Calu3 (cell line): ENCODE measurements around the gene PTPRE. TPM values are rescaled to one million over a fixed set of nuclear protein-coding genes. Genes with fewer than 3 reads are reported as not detected.

ENCODE experiments used
- BruUV-seq: library from RNA; stranded (reverse); fragments of 400-500 nt; replicated peaks from 2 replicates; lab custom pipeline; 2021; lab: Mats Ljungman, UMichigan
- CTCF ChIA-PET: fragments of 300-600 bp; sonication (Branson Sonifier 250); formaldehyde crosslinking; loops from one replicate; lab custom pipeline; 2022; ENCODE audit warnings: antibody characterized with exemption; lab: Charles Lee
- DNase-seq: peaks from one replicate; pipeline ENCODE4 v3.0.0; 2022
- H3K27ac Mint-ChIP-seq: one replicate; pipeline ENCODE4 v1.8.0; 2022; ENCODE audit warnings: mixed read lengths; ENCODE audit not compliant: unreplicated experiment
- H3K27me3 Mint-ChIP-seq: one replicate; pipeline ENCODE4 v1.8.0; 2022; ENCODE audit warnings: mixed read lengths; ENCODE audit not compliant: unreplicated experiment
- H3K36me3 Mint-ChIP-seq: one replicate; pipeline ENCODE4 v1.8.0; 2022; ENCODE audit warnings: mild to moderate bottlenecking, moderate library complexity, mixed read lengths; ENCODE audit not compliant: insufficient read depth, unreplicated experiment
- H3K4me1 Mint-ChIP-seq: one replicate; pipeline ENCODE4 v1.8.0; 2022; ENCODE audit warnings: mild to moderate bottlenecking, low read depth, mixed read lengths; ENCODE audit not compliant: unreplicated experiment
- H3K4me3 Mint-ChIP-seq: one replicate; pipeline ENCODE4 v1.8.0; 2022; ENCODE audit warnings: mild to moderate bottlenecking, low read depth, moderate library complexity, mixed read lengths; ENCODE audit not compliant: unreplicated experiment
- H3K9me3 Mint-ChIP-seq: one replicate; pipeline ENCODE4 v1.8.0; 2022; ENCODE audit warnings: low read depth, mixed read lengths; ENCODE audit not compliant: unreplicated experiment
- intact Hi-C: fragments of 100-400 bp; cut with micrococcal nuclease; formaldehyde crosslinking; loops from one replicate; pipeline ENCODE4 v1.10.0; 2022; ENCODE audit not compliant: unreplicated experiment
- total RNA-seq: library from RNA; stranded (reverse); gene quantifications from 2 replicates; pipeline ENCODE4 v1.2.3, GENCODE V29; 2022
- TF ChIP-seq, protein P1 (sequence below): fragments of 200-600 bp; IDR thresholded peaks from one replicate; pipeline ENCODE4 v1.8.0; 2022; ENCODE audit warnings: antibody characterized with exemption; ENCODE audit not compliant: unreplicated experiment

Gene PTPRE
- total RNA-seq, 1 experiment from 2014 or later, result 7.6 TPM

DNA sequence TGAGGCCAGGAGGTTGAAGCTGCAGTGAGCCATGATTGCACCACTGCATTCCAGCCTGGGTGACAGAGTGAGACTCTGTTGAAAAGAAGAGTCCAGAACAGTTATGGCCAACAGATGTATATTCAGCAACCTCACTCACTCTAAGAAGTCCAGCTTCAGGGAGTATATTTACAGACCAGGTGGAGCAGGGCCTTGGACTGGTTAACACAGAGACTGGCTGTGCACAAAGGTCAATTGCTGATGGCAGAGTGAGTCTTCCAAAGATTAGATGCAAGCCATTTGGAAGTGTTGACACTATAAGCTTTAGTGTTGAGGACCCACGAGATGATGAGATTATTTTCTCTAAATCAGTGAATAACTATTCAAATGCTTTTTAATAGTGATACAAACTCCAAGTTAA lies 39.1 kb upstream of the PTPRE start:
- H3K27ac Mint-ChIP-seq, result no peak overlapping the region
- TF ChIP-seq, protein P1, sequence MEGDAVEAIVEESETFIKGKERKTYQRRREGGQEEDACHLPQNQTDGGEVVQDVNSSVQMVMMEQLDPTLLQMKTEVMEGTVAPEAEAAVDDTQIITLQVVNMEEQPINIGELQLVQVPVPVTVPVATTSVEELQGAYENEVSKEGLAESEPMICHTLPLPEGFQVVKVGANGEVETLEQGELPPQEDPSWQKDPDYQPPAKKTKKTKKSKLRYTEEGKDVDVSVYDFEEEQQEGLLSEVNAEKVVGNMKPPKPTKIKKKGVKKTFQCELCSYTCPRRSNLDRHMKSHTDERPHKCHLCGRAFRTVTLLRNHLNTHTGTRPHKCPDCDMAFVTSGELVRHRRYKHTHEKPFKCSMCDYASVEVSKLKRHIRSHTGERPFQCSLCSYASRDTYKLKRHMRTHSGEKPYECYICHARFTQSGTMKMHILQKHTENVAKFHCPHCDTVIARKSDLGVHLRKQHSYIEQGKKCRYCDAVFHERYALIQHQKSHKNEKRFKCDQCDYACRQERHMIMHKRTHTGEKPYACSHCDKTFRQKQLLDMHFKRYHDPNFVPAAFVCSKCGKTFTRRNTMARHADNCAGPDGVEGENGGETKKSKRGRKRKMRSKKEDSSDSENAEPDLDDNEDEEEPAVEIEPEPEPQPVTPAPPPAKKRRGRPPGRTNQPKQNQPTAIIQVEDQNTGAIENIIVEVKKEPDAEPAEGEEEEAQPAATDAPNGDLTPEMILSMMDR, result no peak
- no peak for DNase-seq
- intact Hi-C loops, result no loop called here
- peaks cover 3% of the 10 kb centered on the region for H3K4me1 Mint-ChIP-seq
- H3K36me3 Mint-ChIP-seq, result no peaks in the 10 kb centered on the region
- no peak overlapping the region for H3K4me3 Mint-ChIP-seq
- peaks cover 4% of the 10 kb centered on the region for H3K9me3 Mint-ChIP-seq
- H3K27me3 Mint-ChIP-seq, result peaks cover 76% of the 10 kb centered on the region
- no TSS peak for BruUV-seq
- CTCF ChIA-PET, result no interaction called here

DNA sequence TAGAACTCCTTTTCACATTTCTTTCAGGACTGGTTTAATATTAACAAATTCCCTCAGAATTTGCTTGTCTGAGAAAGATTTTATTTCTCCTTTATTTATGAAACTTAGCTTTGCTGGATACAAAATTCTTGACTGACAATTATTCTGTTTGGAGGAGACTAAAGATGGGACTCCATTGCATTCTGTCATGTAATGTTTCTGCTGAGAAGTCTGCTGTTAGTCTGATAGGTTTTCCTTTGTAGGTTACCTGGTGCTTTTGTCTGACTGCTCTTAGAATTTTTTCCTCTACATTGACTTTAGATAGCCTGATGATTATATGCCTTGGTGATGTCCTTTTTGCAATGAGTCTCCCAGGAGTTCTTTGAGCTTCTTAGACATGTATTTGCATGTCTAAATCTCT lies 37.6 kb upstream of the PTPRE start:
- no peak overlapping the region for H3K4me3 Mint-ChIP-seq
- H3K27ac Mint-ChIP-seq, result no peak overlapping the region
- peaks cover 61% of the 10 kb centered on the region for H3K27me3 Mint-ChIP-seq
- TF ChIP-seq, protein P1, result no peak
- DNase-seq, result no peak
- BruUV-seq, result no TSS peak
- CTCF ChIA-PET, result interaction anchor here (0.6 kb wide), 1 partner anchor 181 kb away, joined by 3 read pairs; no protein-coding TSS in a partner anchor
- no peaks in the 10 kb centered on the region for H3K9me3 Mint-ChIP-seq
- H3K4me1 Mint-ChIP-seq, result peaks cover 8% of the 10 kb centered on the region
- no peaks in the 10 kb centered on the region for H3K36me3 Mint-ChIP-seq
- intact Hi-C loops, result no loop called here

DNA sequence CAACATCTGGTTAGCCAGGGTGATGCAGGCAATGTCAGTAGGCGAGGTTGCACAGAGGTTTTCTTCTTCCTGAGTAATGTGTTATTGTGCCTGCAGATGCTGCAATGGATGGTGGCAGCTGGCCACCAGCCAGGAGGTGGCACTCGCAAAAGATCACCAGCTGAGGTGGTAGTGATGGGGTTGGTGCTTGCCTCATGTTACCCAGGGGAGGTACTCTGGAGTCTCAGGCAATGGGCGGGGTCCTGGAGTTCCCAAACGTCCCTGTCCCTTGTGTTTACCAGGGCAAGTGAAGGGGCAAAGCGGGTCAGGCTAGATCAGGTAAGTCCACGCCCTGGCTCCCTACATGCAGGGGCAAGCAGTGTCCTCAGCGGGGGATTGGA lies 35.3 kb upstream of the PTPRE start:
- TF ChIP-seq, protein P1, result no peak
- no peak overlapping the region for H3K27ac Mint-ChIP-seq
- no peaks in the 10 kb centered on the region for H3K36me3 Mint-ChIP-seq
- CTCF ChIA-PET, result no interaction called here
- no peaks in the 10 kb centered on the region for H3K9me3 Mint-ChIP-seq
- H3K4me3 Mint-ChIP-seq, result no peak overlapping the region
- intact Hi-C loops, result no loop called here
- no TSS peak for BruUV-seq
- H3K27me3 Mint-ChIP-seq, result peaks cover 42% of the 10 kb centered on the region
- peaks cover 8% of the 10 kb centered on the region for H3K4me1 Mint-ChIP-seq
- DNase-seq, result no peak

DNA sequence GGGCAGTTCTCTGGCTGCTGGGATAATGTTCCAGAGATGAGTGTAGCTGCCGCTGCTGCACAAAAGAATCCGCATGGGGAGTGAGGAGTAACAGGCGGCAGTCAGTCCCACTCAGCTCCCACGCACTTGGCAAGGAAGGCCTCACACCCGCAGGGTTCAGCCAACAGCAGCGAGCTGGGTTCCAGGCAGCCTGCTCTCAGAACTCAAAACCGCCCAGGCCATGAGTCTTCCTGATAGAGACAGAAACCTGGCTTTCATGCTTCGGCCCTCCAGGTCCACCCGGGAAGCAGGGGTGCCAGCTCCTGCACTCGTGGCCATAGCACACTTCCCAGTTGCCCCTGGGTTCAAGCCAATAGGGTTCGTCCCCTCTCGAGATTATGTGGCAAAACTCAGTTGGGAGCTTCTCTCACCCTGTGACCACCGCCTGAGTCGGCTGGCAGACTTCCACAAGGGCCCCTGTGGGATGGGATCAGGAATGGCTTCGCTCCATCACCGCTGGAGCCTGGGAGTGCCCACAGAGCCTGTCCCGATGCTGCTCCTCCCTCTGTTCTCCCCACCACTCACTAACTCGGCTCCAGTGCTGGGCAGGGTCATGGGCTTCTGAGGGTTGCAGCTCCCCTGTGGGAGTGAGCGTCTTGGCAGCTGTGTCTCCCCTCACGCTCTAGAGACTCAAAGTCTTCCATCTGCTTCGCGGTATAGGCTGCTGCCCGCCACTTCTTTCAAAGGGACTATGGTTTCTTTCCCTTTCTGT lies 34.7 kb upstream of the PTPRE start:
- Mint-ChIP-seq H3K27ac (no peak overlapping the region), H3K9me3 (no peaks in the 10 kb centered on the region), H3K27me3 (peaks cover 37% of the 10 kb centered on the region), H3K36me3 (no peaks in the 10 kb centered on the region), H3K4me3 (no peak overlapping the region), H3K4me1 (peaks cover 8% of the 10 kb centered on the region)
- CTCF ChIA-PET, result no interaction called here
- intact Hi-C loops, result no loop called here
- BruUV-seq, result no TSS peak
- TF ChIP-seq, protein P1, result no peak
- no peak for DNase-seq
